Measurements from ENCODE around the gene CHSY1. TPM values are rescaled to one million over a fixed set of nuclear protein-coding genes. Genes with fewer than 3 reads are reported as not detected.

Gene CHSY1
- total and polyA plus RNA-seq, 8 donors: 4.7 to 57.1 (median 22.1) TPM

- Histone ChIP-seq H3K4me1 (peaks cover 0 to 6% (median 2%) of the 10 kb centered on the region in 4 donors), H3K9me3 (no peaks in the 10 kb centered on the region), H3K4me3 (no peak overlapping the region), H3K27ac (no peak overlapping the region), H3K36me3 (no peaks in the 10 kb centered on the region), H3K27me3 (no peaks in the 10 kb centered on the region)
- TF ChIP-seq EP300 (IDR thresholded peaks at IDR 0.05): no peak
- TF ChIP-seq, protein P1, sequence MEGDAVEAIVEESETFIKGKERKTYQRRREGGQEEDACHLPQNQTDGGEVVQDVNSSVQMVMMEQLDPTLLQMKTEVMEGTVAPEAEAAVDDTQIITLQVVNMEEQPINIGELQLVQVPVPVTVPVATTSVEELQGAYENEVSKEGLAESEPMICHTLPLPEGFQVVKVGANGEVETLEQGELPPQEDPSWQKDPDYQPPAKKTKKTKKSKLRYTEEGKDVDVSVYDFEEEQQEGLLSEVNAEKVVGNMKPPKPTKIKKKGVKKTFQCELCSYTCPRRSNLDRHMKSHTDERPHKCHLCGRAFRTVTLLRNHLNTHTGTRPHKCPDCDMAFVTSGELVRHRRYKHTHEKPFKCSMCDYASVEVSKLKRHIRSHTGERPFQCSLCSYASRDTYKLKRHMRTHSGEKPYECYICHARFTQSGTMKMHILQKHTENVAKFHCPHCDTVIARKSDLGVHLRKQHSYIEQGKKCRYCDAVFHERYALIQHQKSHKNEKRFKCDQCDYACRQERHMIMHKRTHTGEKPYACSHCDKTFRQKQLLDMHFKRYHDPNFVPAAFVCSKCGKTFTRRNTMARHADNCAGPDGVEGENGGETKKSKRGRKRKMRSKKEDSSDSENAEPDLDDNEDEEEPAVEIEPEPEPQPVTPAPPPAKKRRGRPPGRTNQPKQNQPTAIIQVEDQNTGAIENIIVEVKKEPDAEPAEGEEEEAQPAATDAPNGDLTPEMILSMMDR (IDR thresholded peaks at IDR 0.05): no peak
- no peak for TF ChIP-seq POLR2A (IDR thresholded peaks at IDR 0.05)
- TF ChIP-seq POLR2AphosphoS5 (IDR thresholded peaks at IDR 0.05): no peak
- intact Hi-C loops (cut with DNase I; ENCODE audit: low total_unique reads): no loop called here
- DNase-seq: no peak
- WGBS, 5 donors: 84 to 98% (median 90%) methylated on average over 6 of the region's 6 CpGs
Measured at GRCh38 chr15:101157721-101158120, 94.1 kb downstream of the CHSY1 start.

- intact Hi-C loops (cut with DNase I; ENCODE audit: low total_unique reads): no loop called here
- DNase-seq: no peak
- H3K27me3 ChIP-seq: no peaks in the 10 kb centered on the region
- H3K27ac ChIP-seq: no peak overlapping the region
- no peaks in the 10 kb centered on the region for H3K4me1 ChIP-seq
- no peaks in the 10 kb centered on the region for H3K9me3 ChIP-seq
- TF ChIP-seq POLR2AphosphoS5 (IDR thresholded peaks at IDR 0.05) (no peak), EP300 (IDR thresholded peaks at IDR 0.05) (no peak), POLR2A (IDR thresholded peaks at IDR 0.05) (no peak)
- TF ChIP-seq, protein P1 (IDR thresholded peaks at IDR 0.05): no peak
- 85 to 91% (median 89%) methylated on average over 21 of the region's 21 CpGs for WGBS, 5 donors
- H3K4me3 ChIP-seq: no peak overlapping the region
- H3K36me3 ChIP-seq: no peaks in the 10 kb centered on the region
Measured at GRCh38 chr15:101156509-101157159, 95.2 kb downstream of the CHSY1 start.

DNA sequence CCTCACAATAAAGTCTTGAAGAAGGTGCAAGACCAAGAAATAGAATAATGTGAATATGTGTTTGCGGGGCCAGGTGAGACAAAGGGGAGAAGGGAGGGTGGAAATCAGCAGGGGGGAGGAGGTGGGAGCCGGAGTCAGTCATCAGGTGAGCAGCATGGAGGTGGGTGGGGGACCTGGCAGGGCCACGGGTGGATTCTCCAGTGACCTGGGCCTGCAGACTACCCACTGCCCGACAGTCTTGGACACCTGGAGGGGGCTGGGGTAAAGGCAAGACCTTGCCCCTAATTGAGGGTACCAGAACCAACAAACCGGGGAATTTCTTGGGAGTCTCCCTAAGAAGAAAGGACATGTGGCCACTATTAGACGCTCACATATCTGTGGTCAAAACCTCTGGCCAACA, 95.8 kb downstream of the CHSY1 start:
- no peak for DNase-seq
- H3K27ac ChIP-seq: no peak overlapping the region
- intact Hi-C loops (cut with DNase I; ENCODE audit: low total_unique reads): no loop called here
- H3K36me3 ChIP-seq: no peaks in the 10 kb centered on the region
- H3K4me3 ChIP-seq: no peak overlapping the region
- no peaks in the 10 kb centered on the region for H3K9me3 ChIP-seq
- no peaks in the 10 kb centered on the region for H3K4me1 ChIP-seq
- TF ChIP-seq POLR2A (IDR thresholded peaks at IDR 0.05) (no peak), EP300 (IDR thresholded peaks at IDR 0.05) (no peak), POLR2AphosphoS5 (IDR thresholded peaks at IDR 0.05) (no peak)
- TF ChIP-seq, protein P1 (IDR thresholded peaks at IDR 0.05): no peak
- 83 to 94% (median 86%) methylated on average over 6 of the region's 6 CpGs for WGBS, 5 donors
- no peaks in the 10 kb centered on the region for H3K27me3 ChIP-seq

DNA sequence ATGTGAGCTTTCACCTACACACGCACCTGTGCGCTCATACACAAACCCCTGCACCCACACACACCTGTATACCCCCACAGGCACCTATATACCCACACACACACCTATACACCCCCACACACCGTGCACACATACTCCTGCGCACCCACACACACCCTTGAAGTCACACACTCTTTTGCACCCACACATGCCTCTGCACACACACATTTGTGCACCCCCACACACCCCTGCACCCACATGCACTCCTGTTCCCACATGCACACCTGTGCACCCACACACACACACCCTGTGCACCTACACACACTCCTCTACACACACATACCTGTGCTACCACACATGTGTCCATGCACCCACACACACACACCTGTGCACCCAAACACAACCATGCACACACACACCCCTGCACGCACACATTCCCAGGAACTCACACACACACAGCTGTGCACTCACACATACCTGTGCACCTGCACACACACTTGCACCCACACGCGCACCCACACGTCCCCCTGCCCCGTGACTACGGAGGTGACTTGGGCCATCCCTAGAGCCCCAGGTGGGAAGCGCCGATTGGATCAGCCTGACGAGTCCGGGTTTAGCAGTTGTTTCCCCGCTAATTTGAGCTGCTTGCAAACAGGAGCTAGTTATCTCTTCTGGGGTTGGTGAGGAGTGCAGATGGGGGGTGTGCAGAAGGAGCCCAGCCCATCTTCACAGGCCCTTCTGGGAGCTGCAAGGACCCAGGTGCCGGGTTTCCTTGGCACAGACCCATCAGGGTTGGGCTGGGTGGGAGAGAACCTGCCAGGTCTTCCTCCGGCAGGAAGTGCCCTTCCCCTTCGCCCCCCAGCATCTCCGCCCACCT, 97.8 kb downstream of the CHSY1 start:
- 89 to 95% (median 92%) methylated on average over 17 to 19 of the region's 19 CpGs for WGBS, 5 donors
- Histone ChIP-seq H3K36me3 (no peaks in the 10 kb centered on the region), H3K9me3 (no peaks in the 10 kb centered on the region), H3K27me3 (no peaks in the 10 kb centered on the region), H3K4me1 (peaks cover 0 to 7% (median 0%) of the 10 kb centered on the region in 4 donors), H3K4me3 (no peak overlapping the region), H3K27ac (no peak overlapping the region)
- DNase-seq: no peak
- no peak for TF ChIP-seq POLR2A (IDR thresholded peaks at IDR 0.05)
- TF ChIP-seq EP300 (IDR thresholded peaks at IDR 0.05): no peak
- TF ChIP-seq POLR2AphosphoS5 (IDR thresholded peaks at IDR 0.05): no peak
- TF ChIP-seq, protein P1 (IDR thresholded peaks at IDR 0.05): no peak
- intact Hi-C loops (cut with DNase I; ENCODE audit: low total_unique reads): no loop called here

Data from stomach (tissue), 9 donors.